H1 (cell line): Measurements from ENCODE around the gene ALK. TPM values are rescaled to one million over a fixed set of nuclear protein-coding genes. Genes with fewer than 3 reads are reported as not detected.

ENCODE experiments used
- CTCF ChIA-PET: fragments of 300-600 bp; sonication (Branson Sonifier 250); formaldehyde crosslinking; loops from one replicate; lab custom pipeline; 2021; ENCODE audit not compliant: partially characterized antibody; lab: Charles Lee
- POLR2A ChIA-PET: fragments of 300-600 bp; sonication (Branson Sonifier 250); formaldehyde crosslinking; loops from one replicate; lab custom pipeline; 2021; ENCODE audit warnings: inconsistent platforms; ENCODE audit not compliant: partially characterized antibody; lab: Charles Lee
- DNase-seq, 2 experiments: peaks; one replicate each; pipeline versions ENCODE4 v3.0.0 to v3.0.0-alpha.2; 2010 to 2022; ENCODE audit warnings: low spot score in 2 of 2, low read depth in 1 of 2, mixed read lengths in 1 of 2
- FAIRE-seq: peaks from 2 replicates; lab custom pipeline; 2011; peaks lifted over from hg19 to GRCh38; lab: Jason Lieb, UNC
- H2AFZ ChIP-seq: 2 replicates; pipeline ENCODE4 v1.8.1; 2012; ENCODE audit warnings: low read length, inconsistent platforms
- H2AK5ac ChIP-seq: 2 replicates; pipeline ENCODE4 v1.6.1; 2013; ENCODE audit warnings: low read depth, low read length
- H2BK120ac ChIP-seq: replicated peaks from 2 replicates; pipeline ENCODE3; 2013; ENCODE audit warnings: low read depth, low read length, inconsistent platforms
- H2BK12ac ChIP-seq: 2 replicates; pipeline ENCODE4 v1.6.1; 2013; ENCODE audit warnings: low read depth, low read length
- H2BK15ac ChIP-seq: 2 replicates; pipeline ENCODE4 v1.6.1; 2013; ENCODE audit warnings: low read length
- H2BK20ac ChIP-seq: 2 replicates; pipeline ENCODE4 v1.6.1; 2013; ENCODE audit warnings: low read length
- H2BK5ac ChIP-seq: 2 replicates; pipeline ENCODE4 v1.6.1; 2013; ENCODE audit warnings: low read depth, low read length
- H3K14ac ChIP-seq: 2 replicates; pipeline ENCODE4 v1.6.1; 2013; ENCODE audit warnings: inconsistent platforms; ENCODE audit not compliant: insufficient read length
- H3K18ac ChIP-seq: 2 replicates; pipeline ENCODE4 v1.6.1; 2013; ENCODE audit warnings: low read length; ENCODE audit errors: extremely low read depth
- H3K23ac ChIP-seq: 2 replicates; pipeline ENCODE4 v1.6.1; 2013; ENCODE audit warnings: inconsistent platforms; ENCODE audit not compliant: insufficient read length
- H3K23me2 ChIP-seq: 2 replicates; pipeline ENCODE4 v1.6.1; 2013; ENCODE audit warnings: low read depth, low read length
- H3K27ac ChIP-seq: 2 replicates; pipeline ENCODE4 v1.6.1; 2011; ENCODE audit warnings: low read depth, low read length, inconsistent platforms
- H3K27me3 ChIP-seq, 4 experiments: replicated peaks in 1 of 4; 1 replicate in 1 of 4; 2 replicates in 3 of 4; pipeline versions ENCODE4 v1.6.1 to v1.8.1; 2011 to 2013; ENCODE audit warnings: low read length in 3 of 4, mild to moderate bottlenecking in 3 of 4, inconsistent platforms in 2 of 4, mixed read lengths in 2 of 4, moderate library complexity in 1 of 4; ENCODE audit not compliant: control insufficient read depth in 3 of 4, insufficient read depth in 3 of 4; ENCODE audit errors: extremely low read depth in 1 of 4
- H3K36me3 ChIP-seq, 4 experiments: 2 replicates each; pipeline versions ENCODE4 v1.6.1 to v1.8.1; 2011 to 2013; ENCODE audit warnings: mild to moderate bottlenecking in 4 of 4, low read length in 3 of 4, moderate library complexity in 2 of 4, control low read depth in 1 of 4, inconsistent platforms in 1 of 4; ENCODE audit not compliant: insufficient read depth in 4 of 4, control insufficient read depth in 2 of 4
- H3K4ac ChIP-seq: replicated peaks from 2 replicates; pipeline ENCODE3; 2013; ENCODE audit warnings: low read length, low read depth, mixed read lengths, inconsistent platforms; ENCODE audit not compliant: insufficient read length
- H3K4me1 ChIP-seq, 4 experiments: replicated peaks in 1 of 4; 1 replicate in 1 of 4; 2 replicates in 3 of 4; pipeline versions ENCODE4 v1.6.1 to v1.8.1; 2011 to 2013; ENCODE audit warnings: low read length in 3 of 4, inconsistent platforms in 2 of 4, mixed read lengths in 1 of 4; ENCODE audit not compliant: insufficient read depth in 4 of 4, control insufficient read depth in 3 of 4
- H3K4me2 ChIP-seq, 2 experiments: 2 replicates each; pipeline versions ENCODE4 v1.6.1 to v1.8.1; 2011 to 2013; ENCODE audit warnings: low read depth in 2 of 2, low read length in 2 of 2, control low read depth in 1 of 2, inconsistent platforms in 1 of 2, mild to moderate bottlenecking in 1 of 2; ENCODE audit not compliant: insufficient read depth in 1 of 2
- H3K4me3 ChIP-seq, 4 experiments: fragments of 200-600, 300-600 bp in 1 of 4; sonication (generic), shearing (Covaris generic), sonication (Bioruptor Twin) in 1 of 4; 2 replicates each; pipeline versions ENCODE4 v1.5.1 to v1.8.1; 2011 to 2016; ENCODE audit warnings: low read length in 4 of 4, low read depth in 3 of 4, control low read depth in 2 of 4, inconsistent platforms in 2 of 4, mild to moderate bottlenecking in 2 of 4, mixed read lengths in 1 of 4, moderate library complexity in 1 of 4; ENCODE audit not compliant: insufficient read depth in 2 of 4; ENCODE audit errors: extremely low read depth in 1 of 4
- H3K56ac ChIP-seq: replicated peaks from 2 replicates; pipeline ENCODE3; 2013; ENCODE audit warnings: low read depth, mild to moderate bottlenecking, mixed read lengths, low read length, inconsistent platforms; ENCODE audit not compliant: insufficient read length
- H3K79me1 ChIP-seq: 2 replicates; pipeline ENCODE4 v1.6.1; 2013; ENCODE audit warnings: low read depth, low read length, control low read depth
- H3K79me2 ChIP-seq, 2 experiments: 2 replicates each; pipeline versions ENCODE4 v1.6.1 to v1.8.1; 2012 to 2013; ENCODE audit warnings: low read length in 2 of 2, mild to moderate bottlenecking in 2 of 2, inconsistent platforms in 1 of 2; ENCODE audit not compliant: insufficient read depth in 2 of 2, control insufficient read depth in 1 of 2
- H3K9ac ChIP-seq, 4 experiments: replicated peaks in 1 of 4; 1 replicate in 1 of 4; 2 replicates in 3 of 4; pipeline versions ENCODE4 v1.6.1 to v1.8.1; 2011 to 2013; ENCODE audit warnings: low read depth in 3 of 4, low read length in 3 of 4, control low read depth in 2 of 4, mild to moderate bottlenecking in 2 of 4, moderate library complexity in 2 of 4, inconsistent platforms in 1 of 4; ENCODE audit errors: extremely low read depth in 1 of 4
- H3K9me3 ChIP-seq, 2 experiments: 2 replicates each; pipeline versions ENCODE4 v1.6.1 to v1.8.1; 2012 to 2013; ENCODE audit warnings: mild to moderate bottlenecking in 2 of 2, moderate library complexity in 2 of 2, control low read depth in 1 of 2, inconsistent platforms in 1 of 2, low read depth in 1 of 2, low read length in 1 of 2, mixed read lengths in 1 of 2; ENCODE audit not compliant: insufficient read depth in 2 of 2
- H4K20me1 ChIP-seq, 2 experiments: replicated peaks in 1 of 2; 2 replicates each; pipeline versions ENCODE3 to v1.8.1; 2011 to 2013; ENCODE audit warnings: inconsistent platforms in 2 of 2, low read length in 2 of 2, mild to moderate bottlenecking in 1 of 2; ENCODE audit not compliant: insufficient read depth in 2 of 2, control insufficient read depth in 1 of 2
- H4K5ac ChIP-seq: 2 replicates; pipeline ENCODE4 v1.6.1; 2013; ENCODE audit warnings: low read length, low read depth, mixed read lengths, inconsistent platforms; ENCODE audit not compliant: insufficient read length
- H4K8ac ChIP-seq: 2 replicates; pipeline ENCODE4 v1.8.0; 2013; ENCODE audit warnings: mild to moderate bottlenecking, moderate library complexity, low read length, inconsistent platforms; ENCODE audit not compliant: insufficient read depth; ENCODE audit errors: extremely low read depth
- H4K91ac ChIP-seq: replicated peaks from 2 replicates; pipeline ENCODE3; 2013; ENCODE audit warnings: low read length, mixed read lengths, inconsistent platforms; ENCODE audit not compliant: insufficient read length
- RFX5 ChIP-seq: IDR thresholded peaks from 2 replicates; pipeline ENCODE4 v1.6.1; 2011; ENCODE audit warnings: low read depth, low read length, improper control_type of control experiment, borderline replicate concordance
- ZNF274 ChIP-seq: IDR thresholded peaks from 2 replicates; pipeline ENCODE4 v1.7.0; 2012; ENCODE audit warnings: low read length, borderline replicate concordance; ENCODE audit errors: extremely low read depth
- WGBS, 2 experiments: shearing (Covaris generic) in 1 of 2; methylation state at CpG; one replicate each; pipeline versions ENCODE4 v1.1.6 to v1.1.7; 2013 to 2015; ENCODE audit warnings: low lambda C conversion rate in 2 of 2, mixed read lengths in 2 of 2, inconsistent platforms in 1 of 2, low coverage in 1 of 2, missing lambda C conversion rate in 1 of 2; ENCODE audit not compliant: insufficient replicate concordance in 2 of 2, insufficient coverage in 1 of 2, insufficient read length in 1 of 2; ENCODE audit errors: extremely low coverage in 1 of 2, missing lambda C conversion rate in 1 of 2; 5-methylcytosine and 5-hydroxymethylcytosine counted together
- polyA plus RNA-seq, 7 experiments: library from polyadenylated mRNA; depleted of rRNA in 3 of 7; stranded (reverse) in 5 of 7; unstranded in 2 of 7; fragments of >200 nt in 5 of 7; fragments of 200-250 nt in 2 of 7; gene quantifications; 1 replicate in 5 of 7; 2 replicates in 1 of 7; 4 replicates in 1 of 7; pipeline versions ENCODE4 v1.2.1 to v1.2.3, GENCODE V29; 2011 to 2013; ENCODE audit warnings: missing spikeins in 2 of 7, mixed read lengths in 2 of 7
- total RNA-seq: library from RNA; stranded (reverse); fragmentation: NEBNext Ultra II Directional; extraction: Animal tissue kit (Norgen Biotek cat#: 25700); gene quantifications from 2 replicates; pipeline ENCODE4 v1.2.1, GENCODE V29; 2021

The ALK gene
- total and polyA plus RNA-seq, 2 of the 8 experiments (the other 6 are each of a cell fraction or from before 2014, with no cell fraction given) = 0.02 to 0.09 TPM

GRCh38 chr2:29691391-29691950, 229.9 kb downstream of the ALK start:
- no peak for FAIRE-seq

More at GRCh38 chr2:29691391-29691950, 229.9 kb downstream of the ALK start:
- Histone ChIP-seq H4K5ac (no peak overlapping the region), H3K4me3 (no peak overlapping the region), H3K4me1 (no peaks in the 10 kb centered on the region), H3K23me2 (no peaks in the 10 kb centered on the region), H3K79me1 (no peaks in the 10 kb centered on the region), H3K4me2 (no peak overlapping the region), H3K9ac (no peak overlapping the region), H3K79me2 (no peaks in the 10 kb centered on the region), H4K20me1 (no peaks in the 10 kb centered on the region), H2BK5ac (no peak overlapping the region), H3K18ac (no peak overlapping the region), H3K23ac (no peak overlapping the region), H3K14ac (no peak overlapping the region), H3K27me3 (no peaks in the 10 kb centered on the region), H4K91ac (no peak overlapping the region), H2AFZ (no peak overlapping the region), H2AK5ac (no peak overlapping the region), H2BK12ac (no peak overlapping the region), H3K4ac (no peak overlapping the region), H4K8ac (no peak overlapping the region), H3K27ac (no peak overlapping the region), H2BK120ac (no peak overlapping the region), H3K36me3 (no peaks in the 10 kb centered on the region), H2BK20ac (no peak overlapping the region), H3K9me3 (peaks cover 5 to 9% of the 10 kb centered on the region in 2 experiments; a peak in 3 of 4 replicates), H2BK15ac (no peak overlapping the region), H3K56ac (no peak overlapping the region)
- ChIA-PET POLR2A (no interaction called here), CTCF (no interaction called here)
- no peak for TF ChIP-seq RFX5
- TF ChIP-seq ZNF274 = no peak
- DNase-seq = no peak
- 93% methylated on average over 2 of the region's 2 CpGs; no CpG with 5 or more reads in 1 of the 2 experiments for WGBS, 2 experiments
